Skeletal muscle tissue (tissue), 4 donors: ENCODE results near the gene CUBN. TPM values are rescaled to one million over a fixed set of nuclear protein-coding genes. Genes with fewer than 3 reads are reported as not detected.

ENCODE experiments used
- H3K27ac ChIP-seq: one replicate; pipeline ENCODE4 v1.7.0; 2013; ENCODE audit warnings: mild to moderate bottlenecking, low read depth, low read length, inconsistent platforms
- H3K27me3 ChIP-seq, 3 donors: one replicate each; pipeline ENCODE4 v1.7.0; 2013; ENCODE audit warnings: low read length in 3 of 3; ENCODE audit not compliant: control insufficient read depth in 3 of 3, insufficient read depth in 3 of 3
- H3K36me3 ChIP-seq, 3 donors: one replicate each; pipeline ENCODE4 v1.7.0; 2013; ENCODE audit warnings: low read length in 3 of 3; ENCODE audit not compliant: control insufficient read depth in 3 of 3, insufficient read depth in 3 of 3
- H3K4me1 ChIP-seq, 3 donors: one replicate each; pipeline ENCODE4 v1.7.0; 2013; ENCODE audit warnings: low read length in 3 of 3, mild to moderate bottlenecking in 3 of 3; ENCODE audit not compliant: control insufficient read depth in 3 of 3, insufficient read depth in 3 of 3
- H3K4me3 ChIP-seq, 3 donors: one replicate each; pipeline ENCODE4 v1.7.0; 2013; ENCODE audit warnings: low read length in 3 of 3
- H3K9ac ChIP-seq, 3 donors: one replicate each; pipeline ENCODE4 v1.7.0; 2013; ENCODE audit warnings: low read length in 3 of 3, mild to moderate bottlenecking in 3 of 3, moderate library complexity in 2 of 3, low read depth in 1 of 3
- H3K9me3 ChIP-seq, 3 donors: one replicate each; pipeline ENCODE4 v1.7.0; 2013; ENCODE audit warnings: low read length in 3 of 3; ENCODE audit not compliant: control insufficient read depth in 3 of 3
- total RNA-seq: library from RNA; depleted of rRNA; stranded (reverse); fragments of >200 nt; gene quantifications from one replicate; pipeline ENCODE4 v1.2.3, GENCODE V29; 2014
- donor health status: Osteomylitis.

Gene CUBN
- total RNA-seq, 1 donor from 2014 or later, result 4.2 TPM

- H3K36me3 ChIP-seq, result no peaks in the 10 kb centered on the region
- no peaks in the 10 kb centered on the region for H3K27me3 ChIP-seq
- H3K4me3 ChIP-seq, result no peak overlapping the region
- H3K27ac ChIP-seq, result no peak overlapping the region
- no peaks in the 10 kb centered on the region for H3K9me3 ChIP-seq
- H3K4me1 ChIP-seq, result no peaks in the 10 kb centered on the region
- no peak overlapping the region for H3K9ac ChIP-seq
Measured at GRCh38 chr10:17053513-17053912, 76.1 kb downstream of the CUBN start.

DNA sequence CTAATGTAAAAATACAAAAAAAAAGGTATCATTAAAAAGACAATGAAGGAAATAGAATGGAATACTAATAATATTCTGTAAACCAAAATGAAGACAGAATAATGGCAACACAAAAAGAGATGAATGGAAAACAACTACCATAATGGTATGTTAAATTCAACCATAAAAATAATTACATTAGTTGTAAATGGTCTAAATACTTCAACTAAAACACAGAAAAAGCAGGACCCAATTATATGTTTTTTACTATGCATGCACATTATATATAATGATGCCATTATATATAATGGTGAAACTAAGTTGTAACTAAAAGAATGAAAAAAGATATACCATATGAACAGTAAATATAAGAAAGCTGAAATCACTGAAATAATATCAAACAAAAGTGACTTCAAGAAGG is 76.5 kb downstream of the CUBN start:
- H3K4me1 ChIP-seq, result no peaks in the 10 kb centered on the region
- no peaks in the 10 kb centered on the region for H3K9me3 ChIP-seq
- no peaks in the 10 kb centered on the region for H3K27me3 ChIP-seq
- no peak overlapping the region for H3K9ac ChIP-seq
- no peak overlapping the region for H3K27ac ChIP-seq
- H3K4me3 ChIP-seq, result no peak overlapping the region
- no peaks in the 10 kb centered on the region for H3K36me3 ChIP-seq

DNA sequence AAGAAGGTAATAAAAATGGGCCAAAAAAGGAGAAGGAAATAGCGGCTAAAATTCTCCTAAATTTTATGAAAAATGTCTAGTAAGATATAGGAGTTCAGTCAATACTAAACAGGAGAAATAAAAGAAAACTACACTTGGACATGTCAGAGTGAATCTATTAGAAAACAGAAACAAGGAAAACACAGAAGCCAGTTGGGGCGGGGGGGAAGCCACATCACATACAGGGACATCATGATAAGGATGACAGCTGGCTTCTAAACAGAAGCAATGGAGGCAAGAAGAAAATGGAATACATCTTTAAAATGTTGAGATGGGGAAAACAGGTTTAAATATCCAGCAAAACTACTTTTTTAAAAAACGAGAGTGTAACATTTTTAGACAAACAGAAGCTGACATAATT is 77.8 kb downstream of the CUBN start:
- H3K9ac ChIP-seq, result no peak overlapping the region
- no peak overlapping the region for H3K27ac ChIP-seq

DNA sequence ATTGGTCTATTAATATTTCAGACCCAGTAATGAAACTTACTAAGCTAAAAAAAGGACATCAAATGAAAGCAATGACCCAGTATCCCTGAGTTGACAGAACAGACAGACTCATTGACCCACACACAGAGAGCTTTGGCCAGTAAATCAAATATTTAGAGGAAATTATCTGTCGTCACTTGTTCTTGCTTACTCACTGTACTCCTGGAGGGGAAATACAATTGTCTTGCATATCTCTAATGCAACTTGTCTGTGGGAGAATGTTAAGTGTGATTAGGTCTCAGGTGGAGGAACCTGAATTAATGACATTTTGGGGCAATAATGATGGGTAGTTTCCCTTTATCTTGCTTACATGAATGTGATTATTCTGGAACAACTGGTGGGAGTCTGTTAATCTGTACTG is 80.4 kb downstream of the CUBN start:
- Histone ChIP-seq H3K27ac (no peak overlapping the region), H3K4me3 (no peak overlapping the region), H3K4me1 (no peaks in the 10 kb centered on the region), H3K9me3 (no peaks in the 10 kb centered on the region), H3K36me3 (no peaks in the 10 kb centered on the region), H3K27me3 (no peaks in the 10 kb centered on the region), H3K9ac (no peak overlapping the region)

More for the DNA sequence above, 77.8 kb downstream of the CUBN start:
- no peaks in the 10 kb centered on the region for H3K27me3 ChIP-seq
- H3K36me3 ChIP-seq, result no peaks in the 10 kb centered on the region
- no peak overlapping the region for H3K4me3 ChIP-seq
- no peaks in the 10 kb centered on the region for H3K9me3 ChIP-seq
- H3K4me1 ChIP-seq, result no peaks in the 10 kb centered on the region

- H3K4me1 ChIP-seq, result no peaks in the 10 kb centered on the region
- no peak overlapping the region for H3K9ac ChIP-seq
- H3K27ac ChIP-seq, result no peak overlapping the region
- no peak overlapping the region for H3K4me3 ChIP-seq
- no peaks in the 10 kb centered on the region for H3K36me3 ChIP-seq
- no peaks in the 10 kb centered on the region for H3K9me3 ChIP-seq
- no peaks in the 10 kb centered on the region for H3K27me3 ChIP-seq
Measured at GRCh38 chr10:17047908-17048307, 81.7 kb downstream of the CUBN start.

GRCh38 chr10:17046989-17047388 is 82.6 kb downstream of the CUBN start:
- no peaks in the 10 kb centered on the region for H3K4me1 ChIP-seq
- no peak overlapping the region for H3K9ac ChIP-seq
- no peaks in the 10 kb centered on the region for H3K27me3 ChIP-seq
- no peak overlapping the region for H3K4me3 ChIP-seq
- no peaks in the 10 kb centered on the region for H3K9me3 ChIP-seq
- no peaks in the 10 kb centered on the region for H3K36me3 ChIP-seq
- no peak overlapping the region for H3K27ac ChIP-seq

DNA sequence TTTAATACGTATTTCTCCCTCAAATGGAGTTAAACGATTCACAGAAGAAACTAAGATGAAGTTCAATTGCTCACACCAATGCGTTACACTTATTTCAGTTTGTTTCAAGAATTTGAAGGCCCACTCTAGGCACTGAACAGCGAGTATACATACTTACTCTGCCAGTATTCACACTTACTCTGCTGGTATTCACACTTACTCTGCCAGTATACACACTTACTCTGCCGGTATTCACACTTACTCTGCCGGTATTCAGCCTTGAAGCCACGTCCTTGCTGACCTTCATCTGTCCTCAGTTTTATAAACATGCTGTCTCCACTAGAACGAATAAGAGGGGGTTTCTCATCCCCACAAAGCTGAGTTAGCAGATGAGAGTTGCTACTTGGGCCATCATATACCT is 86.0 kb downstream of the CUBN start:
- H3K9me3 ChIP-seq, result no peaks in the 10 kb centered on the region
- H3K9ac ChIP-seq, result no peak overlapping the region
- no peak overlapping the region for H3K27ac ChIP-seq
- H3K27me3 ChIP-seq, result no peaks in the 10 kb centered on the region
- H3K4me3 ChIP-seq, result no peak overlapping the region
- no peaks in the 10 kb centered on the region for H3K4me1 ChIP-seq
- H3K36me3 ChIP-seq, result no peaks in the 10 kb centered on the region

DNA sequence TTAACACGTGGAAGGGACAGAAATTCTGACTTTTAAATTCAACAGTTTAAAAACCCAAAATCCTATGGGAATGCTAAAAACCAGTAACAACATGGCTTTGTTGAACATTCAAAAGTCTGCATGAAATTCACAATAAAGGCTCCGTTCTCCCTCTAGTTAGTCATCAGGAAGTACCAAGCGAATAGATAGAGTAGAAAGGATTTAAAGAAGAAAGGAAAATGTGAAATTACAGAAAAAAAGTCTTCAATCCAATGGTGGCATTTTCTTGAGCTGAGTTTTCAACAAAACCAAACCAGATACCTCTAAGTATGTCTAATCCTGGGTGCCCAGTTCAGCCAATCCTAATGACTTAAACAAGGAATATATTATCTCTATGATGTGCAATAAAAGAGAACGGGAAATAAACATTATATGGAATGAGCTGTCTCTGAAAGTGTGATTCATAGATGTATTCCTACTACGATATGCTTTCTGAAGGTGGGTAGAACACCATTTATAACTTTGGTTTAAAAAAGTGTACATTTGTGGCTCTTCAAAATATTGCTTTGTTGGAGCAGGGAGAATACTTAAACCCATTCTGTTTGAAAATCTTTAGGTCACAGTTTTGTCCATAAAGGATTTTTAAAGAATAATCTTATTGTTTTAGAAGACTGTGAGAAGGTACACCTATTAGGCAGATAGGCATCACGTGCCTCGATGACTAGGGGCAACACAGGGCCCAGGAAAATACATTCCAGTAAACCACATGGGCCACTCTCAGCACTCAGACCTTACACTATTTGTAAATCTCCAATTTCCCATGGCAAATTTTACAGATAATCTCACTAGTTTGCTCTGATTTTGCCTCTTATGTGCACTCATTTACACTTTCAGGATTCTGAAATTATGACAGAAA is 87.7 kb downstream of the CUBN start:
- Histone ChIP-seq H3K27ac (no peak overlapping the region), H3K9me3 (no peaks in the 10 kb centered on the region), H3K27me3 (no peaks in the 10 kb centered on the region), H3K4me3 (no peak overlapping the region), H3K36me3 (no peaks in the 10 kb centered on the region), H3K4me1 (no peaks in the 10 kb centered on the region), H3K9ac (no peak overlapping the region)

GRCh38 chr10:17038627-17039026 is 91.0 kb downstream of the CUBN start:
- Histone ChIP-seq H3K27ac (peak overlapping the region; percentile 23), H3K4me1 (no peaks in the 10 kb centered on the region)

DNA sequence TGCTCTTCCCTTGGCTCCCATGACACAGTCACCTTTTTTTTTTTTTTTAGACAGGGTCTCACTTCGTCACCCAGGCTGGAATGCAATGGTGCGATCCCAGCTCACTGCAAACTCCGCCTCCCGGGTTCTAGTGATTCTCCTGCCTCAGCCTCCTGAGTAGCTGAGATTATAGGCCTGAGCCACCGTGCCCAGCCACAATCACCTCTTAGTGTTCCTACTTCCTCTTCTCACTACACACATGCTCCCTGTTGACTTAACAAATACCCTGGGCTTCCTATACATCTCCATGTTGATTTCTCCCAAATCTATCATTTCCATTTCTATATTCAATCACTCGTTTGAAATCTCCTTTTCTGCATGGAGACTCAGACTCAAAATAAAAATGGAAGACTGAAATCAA is 91.7 kb downstream of the CUBN start:
- H3K27me3 ChIP-seq, result no peaks in the 10 kb centered on the region
- H3K36me3 ChIP-seq, result no peaks in the 10 kb centered on the region
- no peak overlapping the region for H3K4me3 ChIP-seq
- no peaks in the 10 kb centered on the region for H3K9me3 ChIP-seq
- H3K4me1 ChIP-seq, result no peaks in the 10 kb centered on the region
- peak overlapping the region; percentile 1 for H3K27ac ChIP-seq
- H3K9ac ChIP-seq, result no peak overlapping the region

More at GRCh38 chr10:17038627-17039026, 91.0 kb downstream of the CUBN start:
- Histone ChIP-seq H3K4me3 (no peak overlapping the region), H3K9me3 (no peaks in the 10 kb centered on the region), H3K36me3 (no peaks in the 10 kb centered on the region), H3K27me3 (no peaks in the 10 kb centered on the region), H3K9ac (no peak overlapping the region)
